ENCODE results near the gene DNAJC13.

DNAJC13 gene

GRCh38 chr3:132587401-132587800 lies 170.1 kb downstream of the DNAJC13 start:
- no peaks in the 10 kb centered on the region for H3K4me1 ChIP-seq (ENCODE audit: insufficient read depth, low read length, poor library complexity, severe bottlenecking)
- no peaks in the 10 kb centered on the region for H3K36me3 ChIP-seq (ENCODE audit: insufficient read depth, low read length)
- H3K4me3 ChIP-seq (ENCODE audit: low read length, poor library complexity, severe bottlenecking), result no peak overlapping the region
- no peak overlapping the region for H3K9ac ChIP-seq (ENCODE audit: low read depth, low read length, poor library complexity, severe bottlenecking)
- H3K79me2 ChIP-seq (ENCODE audit: insufficient read depth, low read length), result no peaks in the 10 kb centered on the region
- no peak for TF ChIP-seq CTCF (conservative IDR thresholded peaks at IDR 0.05; ENCODE audit: low read length)
- TF ChIP-seq EZH2phosphoT487 (IDR thresholded peaks at IDR 0.05; ENCODE audit: borderline replicate concordance), result no peak
- H3K27me3 ChIP-seq (ENCODE audit: insufficient read depth, low read length, poor library complexity, severe bottlenecking), result no peaks in the 10 kb centered on the region
- no peak overlapping the region for H3K4me2 ChIP-seq (ENCODE audit: low read depth, low read length, poor library complexity, severe bottlenecking)
- H3F3A ChIP-seq (ENCODE audit: low read depth), result no peaks in the 10 kb centered on the region
- H3K9me2 ChIP-seq (replicated peaks; ENCODE audit: low read depth, low read length), result no peaks in the 10 kb centered on the region
- no peaks in the 10 kb centered on the region for H4K20me1 ChIP-seq (ENCODE audit: insufficient read depth, low read length, poor library complexity, severe bottlenecking)
- H2AFZ ChIP-seq (ENCODE audit: low read length), result no peak overlapping the region
- no peaks in the 10 kb centered on the region for H3K9me3 ChIP-seq (ENCODE audit: insufficient read depth, low read depth, low read length)

Measured in Loucy (cell line).